Keratinocyte (primary cell): ENCODE data around the gene LTF. TPM values are rescaled to one million over a fixed set of nuclear protein-coding genes. Genes with fewer than 3 reads are reported as not detected.

ENCODE experiments used
- DNase-seq: peaks from one replicate; pipeline ENCODE4 v3.0.0-alpha.2; 2011; ENCODE audit warnings: low read depth, missing footprints, low spot score
- FAIRE-seq: peaks from 2 replicates; lab custom pipeline; 2011; peaks lifted over from hg19 to GRCh38; lab: Jason Lieb, UNC
- H2AFZ ChIP-seq: 2 replicates; pipeline ENCODE4 v1.6.0; 2012; ENCODE audit warnings: low read length, control low read depth, inconsistent platforms; ENCODE audit not compliant: control insufficient read depth
- H3K27ac ChIP-seq: 2 replicates; pipeline ENCODE4 v1.5.1; 2011; ENCODE audit warnings: low read length; ENCODE audit not compliant: control insufficient read depth, insufficient read depth
- H3K27me3 ChIP-seq: 3 replicates; pipeline ENCODE4 v1.6.0; 2011; ENCODE audit warnings: low read length; ENCODE audit not compliant: control insufficient read depth, insufficient read depth; ENCODE audit errors: extremely low read depth
- H3K36me3 ChIP-seq, 2 experiments: 2 replicates in 1 of 2; 3 replicates in 1 of 2; pipeline ENCODE4 v1.5.1; 2011; ENCODE audit warnings: low read length in 2 of 2, mild to moderate bottlenecking in 1 of 2; ENCODE audit not compliant: control insufficient read depth in 2 of 2, insufficient read depth in 2 of 2; ENCODE audit errors: extremely low read depth in 1 of 2
- H3K4me1 ChIP-seq: 3 replicates; pipeline ENCODE4 v1.5.1; 2011; ENCODE audit warnings: low read length; ENCODE audit not compliant: control insufficient read depth, insufficient read depth; ENCODE audit errors: extremely low read depth
- H3K4me2 ChIP-seq: 3 replicates; pipeline ENCODE4 v1.6.0; 2011; ENCODE audit warnings: low read depth, low read length; ENCODE audit not compliant: control insufficient read depth, insufficient read depth; ENCODE audit errors: extremely low read depth
- H3K4me3 ChIP-seq, 3 experiments: fragments of 200-600 bp in 1 of 3; sonication (generic) in 1 of 3; 2 replicates in 2 of 3; 3 replicates in 1 of 3; pipeline ENCODE4 v1.5.1; 2011 to 2016; ENCODE audit warnings: low read length in 3 of 3, mild to moderate bottlenecking in 3 of 3, control low read depth in 2 of 3, inconsistent platforms in 1 of 3, low read depth in 1 of 3, mixed read lengths in 1 of 3, mixed run types in 1 of 3, moderate library complexity in 1 of 3; ENCODE audit not compliant: control insufficient read depth in 2 of 3, insufficient read depth in 2 of 3; ENCODE audit errors: extremely low read depth in 1 of 3
- H3K79me2 ChIP-seq: 2 replicates; pipeline ENCODE4 v1.6.0; 2012; ENCODE audit warnings: low read length; ENCODE audit not compliant: control insufficient read depth, insufficient read depth
- H3K9ac ChIP-seq: 3 replicates; pipeline ENCODE4 v1.6.0; 2011; ENCODE audit warnings: low read length; ENCODE audit not compliant: control insufficient read depth, insufficient read depth; ENCODE audit errors: extremely low read depth
- H3K9me1 ChIP-seq: 3 replicates; pipeline ENCODE4 v1.6.0; 2011; ENCODE audit warnings: low read length; ENCODE audit not compliant: control insufficient read depth, insufficient read depth; ENCODE audit errors: extremely low read depth
- H3K9me3 ChIP-seq: 2 replicates; pipeline ENCODE4 v1.5.1; 2012; ENCODE audit warnings: low read depth, low read length; ENCODE audit not compliant: control insufficient read depth
- H4K20me1 ChIP-seq: 3 replicates; pipeline ENCODE4 v1.6.0; 2011; ENCODE audit warnings: low read length; ENCODE audit not compliant: control insufficient read depth, insufficient read depth; ENCODE audit errors: extremely low read depth
- CTCF ChIP-seq, 3 experiments: IDR thresholded peaks in 1 of 3; conservative IDR thresholded peaks in 1 of 3; optimal IDR thresholded peaks in 1 of 3; 2 replicates in 2 of 3; 3 replicates in 1 of 3; pipeline versions ENCODE3 to v1.5.1; 2011; ENCODE audit warnings: low read length in 3 of 3, mild to moderate bottlenecking in 3 of 3, moderate library complexity in 2 of 3, control low read depth in 1 of 3, inconsistent platforms in 1 of 3; ENCODE audit not compliant: insufficient read depth in 2 of 3; ENCODE audit errors: extremely low read depth in 1 of 3
- EZH2 ChIP-seq: IDR thresholded peaks from one replicate; pipeline ENCODE4 v1.6.1; 2012; ENCODE audit warnings: inconsistent platforms, mild to moderate bottlenecking, low read length, moderate library complexity
- dilution Hi-C: fragments of 300-500 bp; cut with MboI; formaldehyde crosslinking; loops from one replicate; pipeline ENCODE4 v1.7.0; 2020; ENCODE audit warnings: low sequenced_read_pairs; ENCODE audit not compliant: extremely low pct_ligation_motif_present
- polyA plus RNA-seq, 5 experiments: library from polyadenylated mRNA; depleted of rRNA in 3 of 5; stranded (reverse) in 3 of 5; stranded (forward) in 1 of 5; unstranded in 1 of 5; fragments of >200 nt; gene quantifications; 1 replicate in 1 of 5; 2 replicates in 3 of 5; 3 replicates in 1 of 5; pipeline versions ENCODE4 v1.2.1 to v1.2.3, GENCODE V29; 2011 to 2012; ENCODE audit warnings: missing spikeins in 2 of 5, low read depth in 1 of 5, low replicate concordance in 1 of 5

LTF gene
- polyA plus RNA-seq, 1 donor (not counting 4 experiments of a cell fraction or from before 2014, with no cell fraction given): not detected

GRCh38 chr3:46456118-46456517 is 8.6 kb downstream of the LTF start:
- TF ChIP-seq EZH2 (no peak), CTCF (optimal IDR thresholded peaks at IDR 0.05 in 1 of 3, IDR thresholded peaks at IDR 0.05 in 1 of 3, conservative IDR thresholded peaks at IDR 0.05 in 1 of 3; ENCODE audit: extremely low read depth in 1 of 3, insufficient read depth in 2 of 3, low read length in 3 of 3) (no peak)
- no peaks in the 10 kb centered on the region for H3K79me2 ChIP-seq
- H3K4me1 ChIP-seq: no peaks in the 10 kb centered on the region
- H3K9ac ChIP-seq: no peak overlapping the region
- H3K27ac ChIP-seq: no peak overlapping the region
- no peaks in the 10 kb centered on the region for H3K9me1 ChIP-seq
- peaks cover 27% of the 10 kb centered on the region for H3K27me3 ChIP-seq
- H4K20me1 ChIP-seq: no peaks in the 10 kb centered on the region
- no peaks in the 10 kb centered on the region for H3K36me3 ChIP-seq
- FAIRE-seq (no peak), DNase-seq (no peak)
- H3K4me3 ChIP-seq: no peak overlapping the region
- no peaks in the 10 kb centered on the region for H3K9me3 ChIP-seq
- H2AFZ ChIP-seq: no peak overlapping the region
- no peak overlapping the region for H3K4me2 ChIP-seq
- dilution Hi-C loops: no loop called here

GRCh38 chr3:46455231-46456115 is 9.2 kb downstream of the LTF start:
- Histone ChIP-seq H3K36me3 (no peaks in the 10 kb centered on the region), H3K27ac (no peak overlapping the region), H3K9ac (no peak overlapping the region), H3K4me2 (no peak overlapping the region), H3K9me1 (no peaks in the 10 kb centered on the region), H3K4me1 (no peaks in the 10 kb centered on the region), H3K79me2 (no peaks in the 10 kb centered on the region), H2AFZ (no peak overlapping the region), H3K4me3 (no peak overlapping the region), H3K9me3 (no peaks in the 10 kb centered on the region), H4K20me1 (no peaks in the 10 kb centered on the region), H3K27me3 (peaks cover 30% of the 10 kb centered on the region)
- FAIRE-seq: no peak
- no peak for TF ChIP-seq EZH2
- no peak for TF ChIP-seq CTCF (optimal IDR thresholded peaks at IDR 0.05 in 1 of 3, IDR thresholded peaks at IDR 0.05 in 1 of 3, conservative IDR thresholded peaks at IDR 0.05 in 1 of 3; ENCODE audit: extremely low read depth in 1 of 3, insufficient read depth in 2 of 3, low read length in 3 of 3)
- dilution Hi-C loops: no loop called here
- no peak for DNase-seq
